ENCODE data around the gene RAD51B. TPM values are rescaled to one million over a fixed set of nuclear protein-coding genes. Genes with fewer than 3 reads are reported as not detected.
A peak's percentile ranks its signal among the peaks of the same experiment; 100 is the strongest.

The RAD51B gene
- total and polyA plus RNA-seq, 2 of the 13 experiments (the other 11 are each of a cell fraction or from before 2014, with no cell fraction given) = 7.0 to 9.5 TPM

GRCh38 chr14:68295316-68295816 lies 475.8 kb downstream of the RAD51B start (continued):
- TF ChIP-seq NFYC (CRISPR knock-in tag; IDR thresholded peaks at IDR 0.05) = 0 out of 2 replicates have a peak, but pooled peaks have one; percentile 8
- no peak for TF ChIP-seq ZNF253 (CRISPR knock-in tag; IDR thresholded peaks at IDR 0.05; ENCODE audit: borderline replicate concordance)
- peak; percentile 53; the same call in 1 of the 2 replicates for TF ChIP-seq MED1 (CRISPR knock-in tag; IDR thresholded peaks at IDR 0.05)
- TF ChIP-seq PHF21A (CRISPR knock-in tag; IDR thresholded peaks at IDR 0.05) = peak; percentile 61
- no peak for TF ChIP-seq SOX6 (IDR thresholded peaks at IDR 0.05)
- peak; percentile 89 for TF ChIP-seq SOX6 (CRISPR knock-in tag; IDR thresholded peaks at IDR 0.05)
- TF ChIP-seq SNRNP70 (IDR thresholded peaks at IDR 0.05; ENCODE audit: low read depth, low read length) = no peak
- TF ChIP-seq MED8 (CRISPR knock-in tag; IDR thresholded peaks at IDR 0.05; ENCODE audit: insufficient replicate concordance) = peak; percentile 40
- TF ChIP-seq ZNF205 (CRISPR knock-in tag; IDR thresholded peaks at IDR 0.05) = no peak
- TF ChIP-seq PATZ1 (CRISPR knock-in tag; IDR thresholded peaks at IDR 0.05) = peak; percentile 87
- TF ChIP-seq ZNF629 (CRISPR knock-in tag; conservative IDR thresholded peaks at IDR 0.05) = 0 out of 2 replicates have a peak, but pooled peaks have one; percentile 17
- TF ChIP-seq ZNF276 (CRISPR knock-in tag; IDR thresholded peaks at IDR 0.05; ENCODE audit: low read depth) = no peak
- TF ChIP-seq DMAP1 (CRISPR knock-in tag; IDR thresholded peaks at IDR 0.05) = peak; percentile 33; the same call in 1 of the 2 replicates
- 0 out of 2 replicates have a peak, but pooled peaks have one; percentile 15 for TF ChIP-seq ZNF317 (CRISPR knock-in tag; IDR thresholded peaks at IDR 0.05)
- TF ChIP-seq ZNF605 (CRISPR knock-in tag; IDR thresholded peaks at IDR 0.05) = no peak
- TF ChIP-seq SYNCRIP (IDR thresholded peaks at IDR 0.05; ENCODE audit: insufficient read depth, low read depth, low read length) = no peak
- TF ChIP-seq HNF4A (CRISPR knock-in tag; IDR thresholded peaks at IDR 0.05) = peak; percentile 74
- 0 out of 2 replicates have a peak, but pooled peaks have one; percentile 60 for TF ChIP-seq BRF2 (CRISPR knock-in tag; IDR thresholded peaks at IDR 0.05)
- peak; percentile 75; the same call in 1 of the 2 replicates for TF ChIP-seq MED13 (CRISPR knock-in tag; IDR thresholded peaks at IDR 0.05)
- peak; percentile 40 for TF ChIP-seq FOXA3 (CRISPR knock-in tag; IDR thresholded peaks at IDR 0.05)
- TF ChIP-seq RXRB (CRISPR knock-in tag; IDR thresholded peaks at IDR 0.05; ENCODE audit: borderline replicate concordance) = peak; percentile 65
- TF ChIP-seq ZNF776 (CRISPR knock-in tag; IDR thresholded peaks at IDR 0.05) = no peak
- TF ChIP-seq ETV6 (CRISPR knock-in tag; conservative IDR thresholded peaks at IDR 0.05) = 0 out of 2 replicates have a peak, but pooled peaks have one; percentile 33
- TF ChIP-seq ZSCAN9 (CRISPR knock-in tag; IDR thresholded peaks at IDR 0.05; ENCODE audit: borderline replicate concordance) = peak; percentile 63; the same call in 1 of the 2 replicates
- TF ChIP-seq TRAFD1 (CRISPR knock-in tag; IDR thresholded peaks at IDR 0.05; ENCODE audit: borderline replicate concordance) = no peak
- peak; percentile 47; the same call in 1 of the 2 replicates for TF ChIP-seq ZNF644 (CRISPR knock-in tag; IDR thresholded peaks at IDR 0.05; ENCODE audit: low read depth)
- TF ChIP-seq NCOA2 (CRISPR knock-in tag; IDR thresholded peaks at IDR 0.05) = peak; percentile 92

All from HepG2 (cell line).